ENCODE measurements around the gene PAAF1.

- TF ChIP-seq CTCF (IDR thresholded peaks at IDR 0.05 in 2 of 3, conservative IDR thresholded peaks at IDR 0.05 in 1 of 3; ENCODE audit: control insufficient read depth in 2 of 3, extremely low read depth in 1 of 3, insufficient read depth in 1 of 3, low read depth in 3 of 3, low read length in 3 of 3) (no peak), BCL3 (IDR thresholded peaks at IDR 0.05; ENCODE audit: borderline replicate concordance, insufficient read depth, low read depth, low read length, poor library complexity, severe bottlenecking) (no peak), CREB1 (IDR thresholded peaks at IDR 0.05; ENCODE audit: low read depth) (no peak), TCF7 (IDR thresholded peaks at IDR 0.05; ENCODE audit: borderline replicate concordance) (no peak), RCOR1 (conservative IDR thresholded peaks at IDR 0.05; ENCODE audit: low read depth, low read length) (no peak), HDAC2 (IDR thresholded peaks at IDR 0.05) (no peak), POLR2A (IDR thresholded peaks at IDR 0.05; ENCODE audit: low read depth, low read length) (no peak)
Measured at GRCh38 chr11:73875380-73875779, 1.4 kb upstream of the PAAF1 start.
